Muscle of back (tissue), 13 donors: Measurements from ENCODE around the gene UBXN6. TPM values are rescaled to one million over a fixed set of nuclear protein-coding genes. Genes with fewer than 3 reads are reported as not detected.

Source experiments
- DNase-seq, 3 donors: peaks; one replicate each; pipeline versions ENCODE4 v3.0.0 to v3.0.0-alpha.2; 2013
- long read RNA-seq, 9 donors: transcript quantifications; one replicate each; lab custom pipeline, GENCODE V29; 2026
- polyA plus RNA-seq, 10 donors: library from polyadenylated mRNA; unstranded; fragments of 120-200 nt; gene quantifications; one replicate each; pipeline ENCODE4 v1.2.1, GENCODE V29; 2013; ENCODE audit not compliant: insufficient read length in 10 of 10

Gene UBXN6, protein sequence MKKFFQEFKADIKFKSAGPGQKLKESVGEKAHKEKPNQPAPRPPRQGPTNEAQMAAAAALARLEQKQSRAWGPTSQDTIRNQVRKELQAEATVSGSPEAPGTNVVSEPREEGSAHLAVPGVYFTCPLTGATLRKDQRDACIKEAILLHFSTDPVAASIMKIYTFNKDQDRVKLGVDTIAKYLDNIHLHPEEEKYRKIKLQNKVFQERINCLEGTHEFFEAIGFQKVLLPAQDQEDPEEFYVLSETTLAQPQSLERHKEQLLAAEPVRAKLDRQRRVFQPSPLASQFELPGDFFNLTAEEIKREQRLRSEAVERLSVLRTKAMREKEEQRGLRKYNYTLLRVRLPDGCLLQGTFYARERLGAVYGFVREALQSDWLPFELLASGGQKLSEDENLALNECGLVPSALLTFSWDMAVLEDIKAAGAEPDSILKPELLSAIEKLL
- polyA plus RNA-seq = 100 to 1,000 TPM in 1 of 10 donors, 10 to 100 TPM in 9; 65.4 to 103 (median 90.2) TPM
- long read RNA-seq, donor 1, full-length matches to known transcripts = 31 of 31 reads
- long read RNA-seq, donor 1, partial matches to known transcripts = 0 of 31 reads
- long read RNA-seq, donor 1, other reads (novel, unspliced or antisense) = 0 of 31 reads
- long read RNA-seq, donor 2, full-length matches to known transcripts = 26 of 50 reads
- long read RNA-seq, donor 2, partial matches to known transcripts = 24 of 50 reads
- long read RNA-seq, donor 2, other reads (novel, unspliced or antisense) = 0 of 50 reads
- long read RNA-seq, donor 3 = 0 reads
- long read RNA-seq, donor 4, full-length matches to known transcripts = 35 of 48 reads
- long read RNA-seq, donor 4, partial matches to known transcripts = 13 of 48 reads
- long read RNA-seq, donor 4, other reads (novel, unspliced or antisense) = 0 of 48 reads
- long read RNA-seq, donor 5, full-length matches to known transcripts = 33 of 33 reads
- long read RNA-seq, donor 5, partial matches to known transcripts = 0 of 33 reads
- long read RNA-seq, donor 5, other reads (novel, unspliced or antisense) = 0 of 33 reads
- long read RNA-seq, donor 6, full-length matches to known transcripts = 71 of 79 reads
- long read RNA-seq, donor 6, partial matches to known transcripts = 8 of 79 reads
- long read RNA-seq, donor 6, other reads (novel, unspliced or antisense) = 0 of 79 reads
- long read RNA-seq, donor 7, full-length matches to known transcripts = 35 of 35 reads
- long read RNA-seq, donor 7, partial matches to known transcripts = 0 of 35 reads
- long read RNA-seq, donor 7, other reads (novel, unspliced or antisense) = 0 of 35 reads
- long read RNA-seq, donor 8, full-length matches to known transcripts = 23 of 29 reads
- long read RNA-seq, donor 8, partial matches to known transcripts = 6 of 29 reads
- long read RNA-seq, donor 8, other reads (novel, unspliced or antisense) = 0 of 29 reads
- long read RNA-seq, donor 9, full-length matches to known transcripts = 6 of 6 reads
- long read RNA-seq, donor 9, partial matches to known transcripts = 0 of 6 reads
- long read RNA-seq, donor 9, other reads (novel, unspliced or antisense) = 0 of 6 reads

DNA sequence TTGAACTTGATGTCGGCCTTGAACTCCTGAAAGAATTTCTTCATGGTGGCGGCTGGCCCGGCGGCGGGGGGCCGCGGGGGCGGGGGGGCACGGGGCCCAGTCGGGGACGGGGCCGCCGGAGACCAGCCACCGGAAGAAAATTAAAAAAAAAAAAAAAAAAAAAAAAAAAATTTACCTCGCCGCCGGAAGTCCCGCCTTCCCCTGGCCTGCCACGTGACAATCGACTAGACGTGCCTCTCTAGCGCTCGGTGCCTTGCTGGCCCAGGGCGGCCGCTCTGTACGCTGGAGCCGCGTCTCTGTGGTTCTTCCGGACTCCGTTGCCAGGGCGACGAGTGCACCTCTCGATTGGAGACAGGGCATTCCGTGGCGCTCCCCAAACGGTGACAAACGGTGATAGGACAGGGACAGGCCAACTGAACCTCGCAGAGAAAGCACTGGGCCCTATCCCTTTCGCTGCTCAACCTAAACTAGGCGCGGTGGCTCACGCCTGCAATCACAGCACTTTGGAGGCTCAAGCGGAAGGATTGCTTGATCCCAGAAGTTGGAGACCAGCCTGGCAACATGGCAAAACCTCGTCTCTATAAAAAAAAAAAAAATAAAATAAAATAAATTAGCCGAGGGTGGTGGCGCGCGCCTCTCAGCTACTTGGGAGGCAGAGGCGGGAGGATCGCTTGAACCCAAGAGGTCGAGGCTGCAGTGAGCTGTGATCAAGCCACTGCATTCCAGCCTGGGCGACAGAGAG is at the start of gene UBXN6:
Gene UBXN6 (minus strand): TSS at position 141 of the 742 bp plus-strand sequence. CDS start 97 bp downstream, at position 44.
- peak; percentile 97 to 98 (median 97) for DNase-seq

DNA sequence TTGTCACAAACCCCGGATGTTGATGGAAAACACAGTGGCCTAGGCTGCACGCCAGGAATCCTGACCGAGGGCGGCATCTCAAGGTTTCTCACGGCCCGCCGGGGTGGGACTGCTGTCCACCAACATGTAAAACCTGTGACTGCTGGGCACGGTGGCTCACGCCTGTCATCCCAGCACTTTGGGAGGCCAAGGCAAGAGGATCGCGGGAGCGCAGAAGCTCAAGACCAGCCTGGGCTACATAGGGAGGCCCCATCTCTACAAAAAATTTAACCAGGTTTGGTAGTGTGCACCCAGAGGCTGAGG is 49.5 kb upstream of the UBXN6 start:
- DNase-seq = no peak

DNA sequence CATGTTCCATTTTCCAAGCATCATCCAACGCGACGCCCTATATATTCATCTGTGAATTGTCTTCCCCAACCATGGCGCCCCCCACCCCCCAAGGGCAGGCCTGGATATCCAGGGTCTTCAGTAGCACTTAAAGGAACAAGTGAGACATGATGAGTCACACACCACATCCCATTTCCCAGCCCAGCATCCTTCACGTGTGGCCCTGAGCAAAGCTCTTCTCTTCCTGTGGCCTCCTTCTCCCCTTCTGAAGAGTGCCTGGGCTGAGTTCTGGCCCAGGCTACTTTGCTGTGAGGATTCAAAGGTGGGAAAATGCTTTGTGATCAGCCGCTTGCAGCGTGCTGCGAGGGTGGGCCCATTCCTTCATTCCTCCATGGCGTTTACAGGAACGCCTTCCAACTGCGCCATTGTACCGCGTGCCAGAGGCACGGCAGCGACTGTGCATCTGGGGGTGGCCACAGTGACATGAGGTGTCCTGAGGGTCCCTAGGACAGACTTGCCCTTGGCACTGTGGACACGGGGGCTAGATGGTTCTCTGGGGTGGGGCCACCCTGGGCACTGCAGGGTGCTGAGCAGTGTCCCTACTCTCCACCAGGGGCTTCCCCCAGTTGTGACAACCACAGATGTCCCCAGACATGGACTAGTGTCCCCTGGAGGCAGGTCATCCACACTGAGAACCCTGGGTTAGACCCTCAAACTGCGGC is 49.0 kb upstream of the UBXN6 start:
- DNase-seq = peak in 1 of 3 donors; percentile 32

DNA sequence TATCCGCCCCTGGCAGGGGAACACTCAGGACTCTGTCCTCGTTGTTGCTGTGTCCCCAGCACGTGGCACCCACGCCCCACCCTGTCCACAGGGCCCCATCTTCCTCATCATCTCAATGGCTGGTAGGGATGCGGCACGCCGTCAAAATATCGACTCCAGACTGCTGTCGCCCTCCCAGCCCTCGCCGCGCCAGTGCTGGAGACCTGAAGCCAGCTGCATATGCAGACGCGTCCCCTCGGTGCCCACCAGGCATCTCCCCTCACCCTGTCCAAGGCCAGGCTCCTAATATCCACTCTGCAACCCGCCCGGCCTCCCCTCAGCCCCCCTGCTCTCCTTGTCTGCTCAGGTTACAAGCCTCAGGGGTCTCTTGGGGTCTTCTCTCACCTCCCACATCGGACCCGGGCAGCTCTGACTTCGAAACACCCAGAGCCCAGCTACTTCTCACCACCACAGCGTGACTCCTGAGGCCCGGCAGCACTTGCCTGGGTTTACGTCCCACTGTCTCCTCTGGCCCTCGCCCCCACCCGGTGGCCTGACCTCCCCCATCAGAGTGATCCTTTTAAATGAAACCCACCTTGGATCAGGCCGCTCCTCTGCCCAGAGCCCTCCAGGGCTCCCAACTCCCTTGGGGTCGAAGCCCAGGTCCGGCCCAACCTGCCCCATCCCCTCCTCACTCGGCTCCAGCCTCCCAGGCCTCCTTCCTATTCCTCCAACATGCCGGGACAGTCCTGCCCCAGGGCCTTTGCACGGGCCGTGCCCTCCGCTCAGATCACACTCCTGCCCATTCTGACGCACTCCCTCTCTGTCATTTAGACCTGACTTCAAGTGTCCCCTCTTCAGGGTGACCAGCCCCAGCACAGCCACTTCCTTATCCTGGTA is 48.2 kb upstream of the UBXN6 start:
- DNase-seq = no peak

DNA sequence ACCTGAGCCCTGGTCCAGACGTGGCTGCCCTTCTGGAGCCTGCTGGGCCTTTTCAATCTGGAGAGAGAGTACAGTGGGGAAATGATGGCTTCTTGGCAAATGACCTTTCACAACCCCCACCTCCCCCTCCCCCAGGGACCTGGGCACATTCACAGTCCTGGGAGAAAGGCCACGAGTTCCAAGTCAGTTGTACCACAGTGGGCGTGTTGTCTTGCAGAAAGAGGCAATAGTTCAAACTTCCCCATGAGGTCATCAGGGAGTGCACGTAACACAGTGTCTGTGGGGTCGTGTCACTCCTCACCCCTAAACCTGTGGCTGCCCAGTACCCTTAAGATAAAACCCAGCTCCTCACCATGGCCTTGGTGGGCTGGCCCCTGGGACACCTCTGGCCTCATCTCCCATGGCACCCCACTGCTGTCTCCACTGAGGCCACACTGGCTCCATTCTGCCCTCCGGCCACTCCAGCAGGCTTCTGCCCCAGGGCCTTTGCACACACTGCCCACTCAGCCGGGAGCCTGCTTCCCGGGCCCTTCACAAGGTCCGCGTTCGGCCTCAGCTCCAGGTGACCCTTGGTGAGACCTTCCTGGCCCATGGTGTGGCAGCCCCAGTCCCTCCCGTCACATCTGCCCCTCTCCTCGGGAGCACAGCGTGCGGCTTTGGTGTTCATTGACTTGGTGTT is 47.4 kb upstream of the UBXN6 start:
- DNase-seq = no peak

DNA sequence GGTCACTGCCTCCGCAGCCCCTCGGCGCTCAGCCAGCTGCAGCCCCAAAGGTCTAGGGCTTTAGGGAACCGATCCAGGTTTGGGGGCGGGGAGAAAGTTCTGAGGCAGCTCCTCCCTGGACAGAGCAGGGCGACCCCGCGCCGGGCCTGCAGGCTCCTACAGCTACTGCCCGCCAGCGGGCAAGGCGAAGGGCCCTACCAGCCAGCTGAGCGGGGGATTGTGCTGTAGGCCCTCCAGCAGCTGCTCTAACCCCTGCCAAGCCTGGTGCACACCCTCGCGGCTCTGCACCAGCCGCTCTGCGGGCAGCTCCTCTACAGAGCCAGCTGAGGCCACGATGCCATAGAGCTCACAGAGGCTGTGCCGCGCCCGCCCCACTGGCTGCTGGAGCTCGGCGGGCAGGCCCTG is 46.7 kb upstream of the UBXN6 start:
- peak; percentile 40 to 72 (median 52) for DNase-seq

DNA sequence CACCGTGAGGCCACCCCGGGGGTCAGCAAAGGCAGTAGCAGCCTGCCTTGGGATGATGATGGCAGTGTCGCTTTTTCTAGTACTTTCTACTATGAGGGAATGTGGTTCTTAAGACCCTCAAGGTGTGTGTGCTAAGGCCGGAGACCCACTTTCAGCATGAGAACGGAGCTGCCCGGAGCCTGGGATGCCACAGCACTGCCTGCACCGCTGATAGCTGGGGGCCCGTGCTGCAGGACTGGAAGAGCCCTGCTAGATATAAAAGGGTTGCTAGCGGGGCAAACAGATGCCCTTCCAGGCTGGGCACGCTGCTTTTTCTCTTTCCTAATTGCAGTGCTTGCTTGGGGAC is 46.2 kb upstream of the UBXN6 start:
- DNase-seq = no peak

DNA sequence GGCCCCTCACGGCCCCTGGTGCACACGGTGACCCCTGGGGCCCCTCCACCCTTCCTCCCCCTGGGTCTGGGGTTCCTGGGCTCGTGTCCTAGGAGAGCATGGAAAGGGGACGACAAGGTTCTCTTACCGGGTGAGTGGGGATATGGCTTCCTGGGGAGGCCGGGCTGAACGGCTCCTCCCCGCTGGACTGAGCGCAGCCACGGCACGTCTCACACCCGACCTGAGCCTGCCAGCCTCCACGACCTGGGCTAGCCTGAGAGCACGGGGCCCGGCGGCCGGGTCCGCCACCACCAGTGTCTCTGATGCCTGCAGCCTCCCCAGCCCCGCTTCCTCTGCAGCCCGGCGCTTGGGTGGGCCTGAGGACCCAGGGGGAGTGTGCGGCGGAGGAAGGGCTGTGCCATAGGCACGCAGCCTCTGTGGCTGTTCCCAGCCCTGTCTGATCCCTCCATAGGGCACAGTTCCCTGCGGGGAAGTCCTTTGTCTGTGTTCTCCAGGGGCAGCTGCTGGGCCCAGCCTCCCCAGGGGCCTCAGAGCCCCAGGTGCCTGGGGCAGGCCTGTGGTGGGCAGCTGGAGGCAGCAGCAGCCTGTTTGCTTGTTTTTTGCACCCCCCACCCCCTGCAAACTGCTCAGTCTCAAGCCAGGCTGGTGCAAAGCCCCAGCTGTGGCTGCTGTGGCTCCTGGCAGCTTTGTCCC is 45.7 kb upstream of the UBXN6 start:
- no peak for DNase-seq

DNA sequence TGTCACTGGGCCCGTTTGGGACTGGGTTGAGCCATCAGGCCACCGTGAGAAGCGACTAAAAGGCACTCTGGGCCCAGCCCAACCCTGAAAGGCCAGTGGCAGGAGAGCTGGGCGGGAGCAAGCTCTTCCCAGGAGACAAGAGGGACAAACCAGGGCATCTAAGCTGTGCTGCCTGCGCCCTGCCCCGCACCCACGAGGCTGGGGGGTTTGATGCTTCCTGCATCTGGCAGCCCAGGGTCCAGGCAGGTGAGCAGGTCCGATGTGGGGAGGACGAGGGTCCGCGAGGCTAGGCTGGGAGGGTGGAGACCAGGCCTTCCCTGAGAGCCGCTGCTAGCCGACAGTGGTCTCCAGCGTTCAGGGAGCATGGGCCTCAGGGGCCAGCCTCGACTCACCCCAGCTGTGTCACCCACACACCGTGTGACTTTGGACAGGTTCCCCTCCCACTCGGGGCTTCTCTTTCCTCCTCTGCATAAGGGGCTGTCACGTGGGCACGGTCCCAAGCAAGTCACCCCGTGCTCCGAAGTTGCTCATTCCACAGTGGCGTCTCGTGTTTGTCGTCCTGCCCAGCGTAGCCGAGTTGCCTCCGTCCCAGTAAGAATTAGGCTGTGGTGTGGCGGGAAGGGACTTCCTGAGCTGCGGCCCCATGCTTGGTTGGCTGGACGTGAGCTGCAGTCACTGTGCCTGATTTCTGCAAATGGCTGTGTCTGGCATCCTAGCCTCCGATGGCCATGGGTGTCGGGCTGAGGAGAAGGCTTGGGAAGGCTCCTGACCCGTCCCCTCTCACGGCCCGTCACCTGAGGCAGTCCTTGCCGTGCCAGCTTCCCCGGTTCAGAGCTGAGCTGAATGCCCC is 44.9 kb upstream of the UBXN6 start:
- no peak for DNase-seq

DNA sequence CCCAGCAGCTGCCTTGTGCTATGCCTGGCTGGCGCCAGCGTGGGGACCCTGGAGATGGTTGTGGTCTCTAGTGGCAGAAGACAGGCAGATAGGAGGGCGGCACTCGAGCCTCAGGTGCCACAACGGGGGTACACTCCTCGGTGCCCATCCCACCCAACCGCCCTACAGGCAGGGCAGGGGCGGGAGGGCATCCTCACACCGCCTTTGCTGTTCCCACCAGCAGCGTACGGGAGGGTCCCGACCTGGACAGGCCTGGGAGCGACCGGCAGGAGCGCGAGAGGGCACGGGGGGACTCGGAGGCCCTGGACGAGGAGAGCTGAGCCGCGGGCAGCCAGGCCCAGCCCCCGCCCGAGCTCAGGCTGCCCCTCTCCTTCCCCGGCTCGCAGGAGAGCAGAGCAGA is 44.1 kb upstream of the UBXN6 start:
- DNase-seq = no peak

DNA sequence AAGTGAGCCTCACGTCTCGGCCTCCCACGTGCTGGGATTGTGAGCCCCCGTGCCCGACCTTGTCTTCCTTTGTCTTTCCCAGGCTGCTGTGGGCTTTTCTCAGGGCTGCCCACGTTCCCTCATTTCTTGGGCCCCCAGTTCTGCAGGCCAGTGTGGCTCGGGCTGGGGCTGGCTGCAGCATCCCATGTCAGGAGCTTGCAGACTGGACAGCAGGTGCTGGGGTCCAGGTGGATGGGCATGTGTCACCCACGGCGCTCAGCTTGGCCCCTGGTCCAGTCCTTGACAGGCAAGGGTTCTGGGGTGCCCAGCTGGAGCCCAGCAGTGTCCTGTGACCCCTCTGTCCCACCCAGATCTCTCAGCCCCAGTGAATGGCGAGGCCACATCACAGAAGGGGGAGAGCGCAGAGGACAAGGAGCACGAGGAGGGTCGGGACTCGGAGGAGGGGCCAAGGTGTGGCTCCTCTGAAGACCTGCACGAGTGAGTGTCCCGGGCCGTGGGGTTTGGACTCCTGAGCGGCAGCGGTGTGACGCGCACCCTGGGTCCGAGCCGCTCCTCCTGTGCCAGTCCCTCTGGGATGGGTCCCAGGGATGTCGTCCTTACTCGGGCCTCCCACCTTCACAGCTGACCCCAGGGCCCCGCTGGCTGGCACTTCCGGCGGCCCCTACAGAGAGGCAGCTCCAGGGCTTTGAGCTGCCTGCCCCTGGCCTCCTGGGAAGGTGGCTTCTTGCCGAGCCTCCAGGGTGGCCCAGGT is 43.4 kb upstream of the UBXN6 start:
- no peak for DNase-seq

DNA sequence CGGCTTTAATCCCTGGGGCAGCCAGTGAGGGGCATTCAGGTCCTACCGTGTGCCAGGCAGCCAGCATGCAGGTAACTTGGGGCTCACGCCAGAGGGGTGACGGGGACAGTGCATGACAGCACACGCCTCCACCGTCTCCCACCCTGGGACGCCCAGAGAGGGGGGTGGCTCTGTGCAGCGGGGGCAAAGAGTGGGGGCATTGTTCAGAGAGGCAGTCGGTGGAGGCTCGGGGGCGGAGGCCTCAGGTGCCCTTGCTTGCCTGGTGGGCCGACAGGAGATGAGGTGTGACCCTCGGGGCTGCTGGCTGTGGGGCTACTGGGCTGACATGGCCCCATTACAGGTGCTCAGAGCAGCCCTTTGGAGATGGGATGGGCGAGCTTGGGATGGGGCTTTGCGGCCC is 42.3 kb upstream of the UBXN6 start:
- no peak for DNase-seq

DNA sequence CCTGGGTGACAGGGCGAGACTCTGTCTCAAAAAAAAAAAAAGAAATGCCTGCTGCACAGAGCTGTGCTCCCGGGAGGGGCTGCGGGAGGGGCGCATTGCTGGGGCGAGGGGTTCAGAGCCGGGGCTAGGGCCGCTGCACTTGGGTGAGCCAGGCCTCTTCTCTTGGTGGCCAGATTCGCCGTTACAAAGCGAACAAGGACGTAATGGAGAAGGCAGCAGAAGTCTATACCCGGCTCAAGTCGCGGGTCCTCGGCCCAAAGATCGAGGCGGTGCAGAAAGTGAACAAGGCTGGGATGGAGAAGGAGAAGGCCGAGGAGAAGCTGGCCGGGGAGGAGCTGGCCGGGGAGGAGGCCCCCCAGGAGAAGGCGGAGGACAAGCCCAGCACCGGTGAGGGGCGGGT is 41.7 kb upstream of the UBXN6 start:
- no peak for DNase-seq

DNA sequence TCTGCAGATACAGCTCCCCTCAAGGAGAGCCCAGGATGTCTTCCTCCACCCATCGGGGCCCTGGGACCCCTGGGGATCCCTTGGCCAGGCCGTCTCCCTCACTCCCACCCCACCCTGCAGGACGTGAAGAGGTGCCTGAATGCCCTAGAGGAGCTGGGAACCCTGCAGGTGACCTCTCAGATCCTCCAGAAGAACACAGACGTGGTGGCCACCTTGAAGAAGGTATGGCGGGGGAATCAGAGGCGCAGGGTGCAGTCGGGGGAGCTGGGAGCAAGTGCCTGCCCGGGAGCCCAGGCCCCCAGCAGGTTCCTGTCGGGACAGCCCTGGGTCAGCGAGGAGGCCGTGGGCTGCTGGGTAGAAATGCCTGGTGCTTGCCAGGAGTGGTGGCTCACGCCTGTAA is 41.1 kb upstream of the UBXN6 start:
- no peak for DNase-seq

DNA sequence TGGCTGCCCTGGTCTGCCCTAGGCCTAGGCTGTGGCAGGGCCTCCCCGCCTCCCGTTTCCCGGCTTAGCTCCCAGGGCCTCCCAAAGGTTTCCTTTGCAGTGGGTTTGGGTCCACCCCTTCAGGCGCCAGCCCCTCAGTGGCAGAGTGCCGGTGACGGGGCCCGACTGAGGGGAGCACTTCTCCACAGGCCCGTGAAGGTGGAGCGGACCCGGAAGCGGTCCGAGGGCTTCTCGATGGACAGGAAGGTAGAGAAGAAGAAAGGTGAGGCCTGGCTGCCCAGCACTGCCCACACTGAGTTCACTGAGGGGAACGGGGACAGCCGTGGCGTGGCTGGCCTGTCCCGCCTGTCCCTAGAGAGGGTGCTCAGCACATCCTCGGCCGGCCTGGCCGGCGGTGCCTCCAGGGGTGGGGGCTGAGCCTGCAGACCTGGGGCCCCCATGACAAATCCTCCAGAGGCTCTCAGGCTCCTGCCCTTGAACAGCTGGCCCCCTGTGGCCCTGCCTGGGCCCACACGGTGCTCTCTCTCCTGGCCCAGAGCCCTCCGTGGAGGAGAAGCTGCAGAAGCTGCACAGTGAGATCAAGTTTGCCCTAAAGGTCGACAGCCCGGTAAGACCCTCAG is 40.3 kb upstream of the UBXN6 start:
- DNase-seq = no peak

DNA sequence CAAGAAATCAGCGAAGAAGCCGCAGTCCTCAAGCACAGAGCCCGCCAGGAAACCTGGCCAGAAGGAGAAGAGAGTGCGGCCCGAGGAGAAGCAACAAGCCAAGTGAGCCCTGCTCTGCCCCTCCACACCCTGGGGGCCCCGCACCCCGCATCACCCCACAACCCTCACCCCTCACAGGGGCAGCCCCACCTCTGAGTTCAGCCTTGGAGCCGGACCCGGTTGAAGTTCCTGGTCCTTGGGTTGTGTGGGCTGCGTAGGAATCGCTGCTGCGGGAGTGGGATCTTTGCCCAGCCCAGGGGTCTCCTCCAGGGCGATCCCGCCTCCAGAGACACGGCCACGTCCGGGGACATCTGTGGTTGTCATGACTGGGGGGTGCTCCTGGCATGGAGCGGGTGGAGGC is 38.7 kb upstream of the UBXN6 start:
- DNase-seq = no peak
